ENCODE results near the gene SIRT5.

The SIRT5 gene

GRCh38 chr6:13528777-13529343, 45.5 kb upstream of the SIRT5 start:
- Histone ChIP-seq H3K36me3 (replicated peaks; ENCODE audit: insufficient read depth, low read length) (no peaks in the 10 kb centered on the region), H3K27me3 (replicated peaks; ENCODE audit: insufficient read depth, low read length) (no peaks in the 10 kb centered on the region), H3K4me3 (ENCODE audit: low read length) (no peak overlapping the region), H3K79me2 (ENCODE audit: low read length) (no peaks in the 10 kb centered on the region), H3K27ac (ENCODE audit: low read length) (no peak overlapping the region), H3K4me1 (ENCODE audit: low read length) (peaks cover 54% of the 10 kb centered on the region), H3K9me2 (replicated peaks; ENCODE audit: insufficient read depth, low read length) (no peaks in the 10 kb centered on the region), H3K9ac (ENCODE audit: low read length) (no peak overlapping the region), H2AFZ (ENCODE audit: low read length) (no peak overlapping the region), H3F3A (ENCODE audit: insufficient read depth, low read length) (peaks cover 30% of the 10 kb centered on the region), H3K9me3 (replicated peaks; ENCODE audit: insufficient read depth, low read length) (no peaks in the 10 kb centered on the region), H3K4me2 (ENCODE audit: low read depth, low read length) (no peak overlapping the region), H4K20me1 (ENCODE audit: insufficient read depth, low read length) (no peaks in the 10 kb centered on the region)
- DNase-seq: no peak
- TF ChIP-seq EZH2 (optimal IDR thresholded peaks at IDR 0.05; ENCODE audit: low read depth, low read length) (no peak), EZH2phosphoT487 (IDR thresholded peaks at IDR 0.05; ENCODE audit: low read length) (no peak)
- TF ChIP-seq, protein P1, sequence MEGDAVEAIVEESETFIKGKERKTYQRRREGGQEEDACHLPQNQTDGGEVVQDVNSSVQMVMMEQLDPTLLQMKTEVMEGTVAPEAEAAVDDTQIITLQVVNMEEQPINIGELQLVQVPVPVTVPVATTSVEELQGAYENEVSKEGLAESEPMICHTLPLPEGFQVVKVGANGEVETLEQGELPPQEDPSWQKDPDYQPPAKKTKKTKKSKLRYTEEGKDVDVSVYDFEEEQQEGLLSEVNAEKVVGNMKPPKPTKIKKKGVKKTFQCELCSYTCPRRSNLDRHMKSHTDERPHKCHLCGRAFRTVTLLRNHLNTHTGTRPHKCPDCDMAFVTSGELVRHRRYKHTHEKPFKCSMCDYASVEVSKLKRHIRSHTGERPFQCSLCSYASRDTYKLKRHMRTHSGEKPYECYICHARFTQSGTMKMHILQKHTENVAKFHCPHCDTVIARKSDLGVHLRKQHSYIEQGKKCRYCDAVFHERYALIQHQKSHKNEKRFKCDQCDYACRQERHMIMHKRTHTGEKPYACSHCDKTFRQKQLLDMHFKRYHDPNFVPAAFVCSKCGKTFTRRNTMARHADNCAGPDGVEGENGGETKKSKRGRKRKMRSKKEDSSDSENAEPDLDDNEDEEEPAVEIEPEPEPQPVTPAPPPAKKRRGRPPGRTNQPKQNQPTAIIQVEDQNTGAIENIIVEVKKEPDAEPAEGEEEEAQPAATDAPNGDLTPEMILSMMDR (IDR thresholded peaks at IDR 0.05; ENCODE audit: low read length): no peak

- H3K27me3 ChIP-seq (replicated peaks; ENCODE audit: insufficient read depth, low read length): no peaks in the 10 kb centered on the region
- no peaks in the 10 kb centered on the region for H3K9me2 ChIP-seq (replicated peaks; ENCODE audit: insufficient read depth, low read length)
- H3F3A ChIP-seq (ENCODE audit: insufficient read depth, low read length): peaks cover 16% of the 10 kb centered on the region
- peaks cover 32% of the 10 kb centered on the region for H3K4me1 ChIP-seq (ENCODE audit: low read length)
- no peak overlapping the region for H3K4me2 ChIP-seq (ENCODE audit: low read depth, low read length)
- no peaks in the 10 kb centered on the region for H3K9me3 ChIP-seq (replicated peaks; ENCODE audit: insufficient read depth, low read length)
- no peaks in the 10 kb centered on the region for H3K36me3 ChIP-seq (replicated peaks; ENCODE audit: insufficient read depth, low read length)
- H4K20me1 ChIP-seq (ENCODE audit: insufficient read depth, low read length): no peaks in the 10 kb centered on the region
- H3K27ac ChIP-seq (ENCODE audit: low read length): no peak overlapping the region
- H2AFZ ChIP-seq (ENCODE audit: low read length): no peak overlapping the region
- no peak for DNase-seq
- TF ChIP-seq, protein P1 (IDR thresholded peaks at IDR 0.05; ENCODE audit: low read length): no peak
- TF ChIP-seq EZH2 (optimal IDR thresholded peaks at IDR 0.05; ENCODE audit: low read depth, low read length) (no peak), EZH2phosphoT487 (IDR thresholded peaks at IDR 0.05; ENCODE audit: low read length) (no peak)
- H3K4me3 ChIP-seq (ENCODE audit: low read length): no peak overlapping the region
- no peaks in the 10 kb centered on the region for H3K79me2 ChIP-seq (ENCODE audit: low read length)
- H3K9ac ChIP-seq (ENCODE audit: low read length): no peak overlapping the region
Measured at GRCh38 chr6:13531956-13532355, 42.4 kb upstream of the SIRT5 start.

DNA sequence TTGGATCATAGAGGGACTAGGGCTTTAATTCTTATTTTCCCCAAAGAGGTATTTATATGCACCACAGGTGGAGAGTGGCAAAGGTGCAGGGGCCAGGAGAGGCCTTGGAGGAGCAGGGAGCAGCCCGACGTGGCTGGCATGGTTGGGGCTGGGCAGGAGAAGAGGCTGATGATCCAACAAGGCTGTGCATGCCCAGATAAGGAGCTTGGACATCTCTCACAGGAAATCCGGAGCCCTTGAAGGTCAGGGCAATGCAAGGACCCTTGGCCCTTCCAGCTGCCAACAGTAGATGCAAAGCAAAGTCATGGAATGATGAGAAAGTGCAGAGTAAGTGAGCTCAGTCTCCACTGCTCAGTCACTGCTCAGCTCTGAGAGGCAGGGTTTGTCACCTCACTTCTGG, 39.9 kb upstream of the SIRT5 start:
- no peak overlapping the region for H3K4me3 ChIP-seq (ENCODE audit: low read length)
- no peaks in the 10 kb centered on the region for H3K9me3 ChIP-seq (replicated peaks; ENCODE audit: insufficient read depth, low read length)
- H3F3A ChIP-seq (ENCODE audit: insufficient read depth, low read length): 0 out of 2 replicates have a peak, but pooled peaks cover 9% of the 10 kb centered on the region
- TF ChIP-seq EZH2 (optimal IDR thresholded peaks at IDR 0.05; ENCODE audit: low read depth, low read length): no peak
- no peak overlapping the region for H2AFZ ChIP-seq (ENCODE audit: low read length)
- peaks cover 23% of the 10 kb centered on the region for H3K4me1 ChIP-seq (ENCODE audit: low read length)
- no peak overlapping the region for H3K4me2 ChIP-seq (ENCODE audit: low read depth, low read length)
- H3K36me3 ChIP-seq (replicated peaks; ENCODE audit: insufficient read depth, low read length): no peaks in the 10 kb centered on the region
- H3K27me3 ChIP-seq (replicated peaks; ENCODE audit: insufficient read depth, low read length): peaks cover 3% of the 10 kb centered on the region; the same call in 1 of the 2 replicates
- H4K20me1 ChIP-seq (ENCODE audit: insufficient read depth, low read length): no peaks in the 10 kb centered on the region
- H3K79me2 ChIP-seq (ENCODE audit: low read length): no peaks in the 10 kb centered on the region
- DNase-seq: no peak
- no peaks in the 10 kb centered on the region for H3K9me2 ChIP-seq (replicated peaks; ENCODE audit: insufficient read depth, low read length)
- H3K9ac ChIP-seq (ENCODE audit: low read length): no peak overlapping the region
- no peak overlapping the region for H3K27ac ChIP-seq (ENCODE audit: low read length)

DNA sequence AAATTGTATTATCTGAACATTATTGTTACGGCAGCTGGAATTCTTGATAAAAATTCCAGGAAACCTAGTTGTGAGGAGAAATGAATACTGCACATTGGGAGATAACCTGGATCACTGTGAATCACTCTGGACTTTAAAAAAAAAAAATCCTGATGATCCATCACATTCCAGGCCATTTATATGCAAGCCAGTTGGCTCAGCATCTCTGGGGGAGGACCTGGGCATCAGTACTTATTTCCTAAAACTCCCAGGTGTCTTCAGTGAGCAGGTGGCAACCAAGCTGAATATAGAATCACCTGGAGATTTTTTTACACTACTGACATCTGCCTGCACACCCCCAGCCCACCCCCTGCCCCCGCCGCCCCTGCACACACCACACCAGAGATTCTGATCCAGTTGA, 39.1 kb upstream of the SIRT5 start:
- H3K27ac ChIP-seq (ENCODE audit: low read length): no peak overlapping the region
- peaks cover 23% of the 10 kb centered on the region for H3K4me1 ChIP-seq (ENCODE audit: low read length)
- H4K20me1 ChIP-seq (ENCODE audit: insufficient read depth, low read length): no peaks in the 10 kb centered on the region
- H3F3A ChIP-seq (ENCODE audit: insufficient read depth, low read length): 0 out of 2 replicates have a peak, but pooled peaks cover 9% of the 10 kb centered on the region
- DNase-seq: no peak
- no peaks in the 10 kb centered on the region for H3K36me3 ChIP-seq (replicated peaks; ENCODE audit: insufficient read depth, low read length)
- no peaks in the 10 kb centered on the region for H3K79me2 ChIP-seq (ENCODE audit: low read length)
- no peak overlapping the region for H2AFZ ChIP-seq (ENCODE audit: low read length)
- TF ChIP-seq EZH2 (optimal IDR thresholded peaks at IDR 0.05; ENCODE audit: low read depth, low read length): no peak
- no peak for TF ChIP-seq EZH2phosphoT487 (IDR thresholded peaks at IDR 0.05; ENCODE audit: low read length)
- TF ChIP-seq, protein P1 (IDR thresholded peaks at IDR 0.05; ENCODE audit: low read length): no peak
- H3K4me3 ChIP-seq (ENCODE audit: low read length): no peak overlapping the region
- H3K9me2 ChIP-seq (replicated peaks; ENCODE audit: insufficient read depth, low read length): no peaks in the 10 kb centered on the region
- no peaks in the 10 kb centered on the region for H3K9me3 ChIP-seq (replicated peaks; ENCODE audit: insufficient read depth, low read length)
- H3K27me3 ChIP-seq (replicated peaks; ENCODE audit: insufficient read depth, low read length): peaks cover 3% of the 10 kb centered on the region; the same call in 1 of the 2 replicates
- H3K9ac ChIP-seq (ENCODE audit: low read length): no peak overlapping the region
- H3K4me2 ChIP-seq (ENCODE audit: low read depth, low read length): no peak overlapping the region

Data from MM.1S (cell line).